CD4-positive, alpha-beta T cell treated with Interleukin-6 at 100 ng/mL for 8 hours (primary cell): ENCODE results near the gene CHCHD6.
A peak's percentile ranks its signal among the peaks of the same experiment; 100 is the strongest.

Experiments used
- DNase-seq: peaks from one replicate; pipeline ENCODE4 v3.0.0-alpha.2; 2020; ENCODE audit warnings: mixed read lengths, low spot score

Gene CHCHD6

GRCh38 chr3:126896067-126896441 lies 192.0 kb downstream of the CHCHD6 start:
- no peak for DNase-seq

- DNase-seq: no peak
These were observed 192.9 kb downstream of the CHCHD6 start for GRCh38 chr3:126896968-126897367.

- DNase-seq: no peak
These were observed 193.9 kb downstream of the CHCHD6 start for GRCh38 chr3:126897943-126898342.

- no peak for DNase-seq
These were observed 197.0 kb downstream of the CHCHD6 start for GRCh38 chr3:126900859-126901540.

- no peak for DNase-seq
These were observed 197.6 kb downstream of the CHCHD6 start for GRCh38 chr3:126901631-126902030.

- no peak for DNase-seq
These were observed 199.5 kb downstream of the CHCHD6 start for GRCh38 chr3:126903521-126903920.

- DNase-seq: no peak
These were observed 203.5 kb downstream of the CHCHD6 start for GRCh38 chr3:126907557-126907956.

- DNase-seq: no peak
These were observed 204.8 kb downstream of the CHCHD6 start for GRCh38 chr3:126908752-126909275.

GRCh38 chr3:126910231-126910630 lies 206.2 kb downstream of the CHCHD6 start:
- no peak for DNase-seq

- DNase-seq: peak; percentile 74
These were observed 207.4 kb downstream of the CHCHD6 start for GRCh38 chr3:126911162-126912026.

- no peak for DNase-seq
These were observed 208.0 kb downstream of the CHCHD6 start for GRCh38 chr3:126912027-126912422.

- no peak for DNase-seq
These were observed 208.6 kb downstream of the CHCHD6 start for GRCh38 chr3:126912491-126913195.

- no peak for DNase-seq
These were observed 209.5 kb downstream of the CHCHD6 start for GRCh38 chr3:126913524-126913923.

- no peak for DNase-seq
These were observed 210.2 kb downstream of the CHCHD6 start for GRCh38 chr3:126914226-126914625.

GRCh38 chr3:126915015-126915414 lies 211.0 kb downstream of the CHCHD6 start:
- no peak for DNase-seq

- no peak for DNase-seq
These were observed 212.5 kb downstream of the CHCHD6 start for GRCh38 chr3:126916546-126916945.

GRCh38 chr3:126917232-126917804 lies 213.3 kb downstream of the CHCHD6 start:
- DNase-seq: no peak

- DNase-seq: no peak
These were observed 214.3 kb downstream of the CHCHD6 start for GRCh38 chr3:126918355-126918821.

- no peak for DNase-seq
These were observed 217.2 kb downstream of the CHCHD6 start for GRCh38 chr3:126921085-126921824.

- no peak for DNase-seq
These were observed 218.4 kb downstream of the CHCHD6 start for GRCh38 chr3:126922466-126922865.

GRCh38 chr3:126923423-126923822 lies 219.4 kb downstream of the CHCHD6 start:
- DNase-seq: no peak
